Measurements from ENCODE around the gene ABHD12.

ABHD12 gene

GRCh38 chr20:25253606-25254275 lies 136.9 kb downstream of the ABHD12 start:
- no peak for DNase-seq

- DNase-seq, result no peak
Observed at GRCh38 chr20:25252686-25253421, 137.8 kb downstream of the ABHD12 start.

GRCh38 chr20:25252230-25252651 lies 138.4 kb downstream of the ABHD12 start:
- no peak for DNase-seq

GRCh38 chr20:25251558-25251957 lies 139.1 kb downstream of the ABHD12 start:
- DNase-seq, result no peak

GRCh38 chr20:25251019-25251418 lies 139.6 kb downstream of the ABHD12 start:
- no peak for DNase-seq

GRCh38 chr20:25250508-25250907 lies 140.1 kb downstream of the ABHD12 start:
- no peak for DNase-seq
